KOPT-K1 (cell line): Measurements from ENCODE around the gene MGAT1.
"Not testable (repeated sequence)": the region's sequence is repeated elsewhere in the genome, so short reads cannot be mapped to it uniquely, and the experiment has no call there.

Experiments used
- H3K27ac ChIP-seq: fragments of 200-600 bp; sonication (generic); 2 replicates; pipeline ENCODE4 v1.5.1; 2016; ENCODE audit warnings: antibody characterized with exemption, mild to moderate bottlenecking, low read depth, low read length; ENCODE audit not compliant: poor library complexity, severe bottlenecking
- H3K36me3 ChIP-seq: fragments of 200-600 bp; sonication (generic); 2 replicates; pipeline ENCODE4 v1.5.1; 2017; ENCODE audit warnings: antibody characterized with exemption, mild to moderate bottlenecking, low read length, moderate library complexity; ENCODE audit not compliant: insufficient read depth
- H3K9me3 ChIP-seq: fragments of 200-600 bp; sonication (generic); 2 replicates; pipeline ENCODE4 v1.5.1; 2017; ENCODE audit warnings: antibody characterized with exemption, low read length, mild to moderate bottlenecking; ENCODE audit not compliant: insufficient read depth, poor library complexity, severe bottlenecking

Gene MGAT1

GRCh38 chr5:180801596-180802324 lies 846 bp downstream of the MGAT1 start:
- H3K36me3 ChIP-seq = peaks cover 43% of the 10 kb centered on the region
- H3K9me3 ChIP-seq = no peaks in the 10 kb centered on the region
- H3K27ac ChIP-seq = peak overlapping the region; percentile 92

DNA sequence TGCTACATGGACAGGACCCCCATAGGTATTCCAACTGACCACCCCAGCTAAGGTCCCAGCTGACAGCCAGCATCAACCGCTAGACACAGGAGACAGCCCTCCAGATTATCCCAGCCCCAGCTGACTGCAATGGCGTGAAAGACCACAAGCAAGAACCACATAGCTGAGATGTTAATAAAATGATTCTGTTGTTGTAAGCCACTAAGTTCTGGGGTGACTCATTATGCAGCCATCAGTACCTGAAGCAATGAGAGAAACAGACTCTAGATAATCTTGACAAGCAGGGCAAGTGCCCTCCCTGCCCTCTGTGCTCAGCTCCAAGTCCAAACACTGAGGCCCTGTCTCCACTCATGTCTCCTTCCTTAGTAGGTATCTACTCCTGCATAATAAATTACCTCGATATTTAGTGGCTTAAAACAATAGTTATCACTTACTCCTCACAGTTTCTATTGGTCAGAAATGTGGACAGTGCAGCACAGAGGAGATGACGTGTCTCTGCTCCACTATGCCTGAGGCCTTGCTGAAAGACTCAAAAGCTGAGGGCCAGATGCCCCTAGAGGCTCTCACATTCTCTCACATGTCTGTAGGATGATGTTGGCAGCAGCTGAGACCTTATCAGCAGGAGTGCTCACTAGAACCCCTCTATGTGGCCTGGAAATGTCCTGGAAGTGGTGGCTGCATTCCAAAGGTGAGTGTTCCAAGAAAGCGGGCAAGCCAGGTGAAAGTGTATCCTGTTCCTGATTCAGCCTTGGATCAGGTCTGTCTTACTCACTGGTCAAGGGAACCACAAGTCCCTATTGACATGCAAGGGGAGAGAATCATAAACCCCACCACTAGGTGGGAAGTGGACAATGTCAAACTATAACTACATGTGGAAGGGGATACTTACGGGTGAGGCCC lies 2.5 kb downstream of the MGAT1 start:
- peaks cover 53% of the 10 kb centered on the region for H3K36me3 ChIP-seq
- peak overlapping the region; percentile 8 for H3K27ac ChIP-seq
- no peaks in the 10 kb centered on the region for H3K9me3 ChIP-seq

DNA sequence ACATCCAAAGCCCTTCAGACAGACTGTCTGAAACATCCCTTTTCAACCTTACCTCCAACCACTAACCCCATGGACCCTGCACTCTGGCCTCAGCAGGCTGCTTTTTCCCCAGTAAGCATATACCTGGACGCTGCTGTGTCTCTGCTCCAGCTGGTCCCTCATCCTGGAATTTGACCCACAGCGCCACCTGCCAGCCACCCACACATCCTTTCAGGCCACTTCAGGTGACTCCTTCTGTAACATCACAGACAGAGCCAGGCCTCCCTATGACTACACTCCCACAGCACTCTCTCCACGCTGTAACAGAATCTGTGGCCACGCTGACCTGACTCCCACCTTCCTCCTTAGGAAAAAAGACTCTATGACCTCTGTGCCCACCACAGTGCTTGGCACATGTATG lies 3.4 kb downstream of the MGAT1 start:
- Histone ChIP-seq H3K9me3 (no peaks in the 10 kb centered on the region), H3K36me3 (peaks cover 59% of the 10 kb centered on the region), H3K27ac (no peak overlapping the region)

DNA sequence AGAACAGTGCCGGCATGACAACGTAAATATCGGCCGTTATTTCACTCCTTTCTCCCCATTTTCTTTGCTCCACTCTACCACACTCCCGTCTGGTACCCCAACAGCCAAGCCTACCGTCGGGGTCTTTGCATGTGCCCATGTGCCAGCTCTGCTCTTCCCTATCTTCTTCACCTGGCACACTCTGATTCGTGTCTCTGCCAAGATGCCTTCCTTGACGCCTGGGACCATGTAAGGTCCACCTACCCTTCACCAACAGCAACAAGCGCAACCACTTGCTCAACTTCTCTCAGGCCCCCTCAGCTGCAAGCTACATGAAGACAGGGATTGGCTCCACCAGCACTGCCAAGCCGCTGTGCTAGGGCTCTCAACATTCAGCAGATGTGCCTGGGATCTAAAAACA lies 4.4 kb downstream of the MGAT1 start:
- Histone ChIP-seq H3K36me3 (peaks cover 65% of the 10 kb centered on the region), H3K27ac (no peak overlapping the region), H3K9me3 (no peaks in the 10 kb centered on the region)

GRCh38 chr5:180797256-180798192 lies 5.1 kb downstream of the MGAT1 start:
- no peaks in the 10 kb centered on the region for H3K9me3 ChIP-seq

DNA sequence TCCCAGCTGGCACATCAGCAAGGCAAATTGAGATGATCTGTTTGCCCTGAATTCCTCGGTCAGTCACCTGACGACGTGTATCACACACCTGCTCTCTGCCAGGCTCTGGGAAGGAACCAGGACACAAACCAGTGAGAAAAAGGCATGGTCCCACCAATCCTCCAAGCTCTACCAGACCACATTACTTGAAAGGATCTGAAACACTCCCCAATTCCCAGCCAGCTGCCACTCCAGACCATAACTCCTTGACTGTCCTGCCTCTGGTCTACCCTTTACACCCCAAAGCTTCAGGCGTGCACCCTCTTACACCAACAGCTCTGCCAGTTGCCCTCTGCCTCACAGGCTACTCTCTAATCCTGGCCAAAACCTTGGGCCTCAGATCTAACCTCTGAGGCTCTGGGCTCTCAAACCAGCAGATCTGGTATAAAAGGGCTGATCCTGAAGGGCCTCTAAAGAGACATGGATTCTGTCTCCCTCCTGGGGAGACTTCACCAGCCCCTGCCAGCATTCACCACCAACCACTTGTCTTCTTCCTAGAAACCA lies 6.8 kb downstream of the MGAT1 start:
- no peaks in the 10 kb centered on the region for H3K9me3 ChIP-seq
- H3K27ac ChIP-seq = no peak overlapping the region
- H3K36me3 ChIP-seq = peaks cover 79% of the 10 kb centered on the region

More at GRCh38 chr5:180797256-180798192, 5.1 kb downstream of the MGAT1 start:
- Histone ChIP-seq H3K27ac (no peak overlapping the region), H3K36me3 (peaks cover 72% of the 10 kb centered on the region)

DNA sequence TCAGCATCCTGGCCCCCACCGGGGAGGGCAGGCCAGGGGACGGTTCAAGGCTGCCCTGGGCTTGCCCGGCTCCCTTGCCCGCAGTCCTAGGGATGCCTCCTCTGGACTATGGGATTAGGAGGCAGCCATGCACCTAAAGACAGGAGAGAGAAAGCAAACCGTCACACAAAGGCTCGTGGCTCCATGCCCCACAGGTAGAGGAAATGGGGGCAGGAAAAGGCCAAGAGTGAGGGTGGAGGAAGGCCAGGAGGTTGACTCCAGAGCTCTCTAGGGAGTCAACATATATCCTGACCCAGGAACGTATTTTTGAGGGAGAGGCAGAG lies 9.7 kb downstream of the MGAT1 start:
- no peaks in the 10 kb centered on the region for H3K9me3 ChIP-seq
- no peak overlapping the region for H3K27ac ChIP-seq
- H3K36me3 ChIP-seq = peaks cover 79% of the 10 kb centered on the region

DNA sequence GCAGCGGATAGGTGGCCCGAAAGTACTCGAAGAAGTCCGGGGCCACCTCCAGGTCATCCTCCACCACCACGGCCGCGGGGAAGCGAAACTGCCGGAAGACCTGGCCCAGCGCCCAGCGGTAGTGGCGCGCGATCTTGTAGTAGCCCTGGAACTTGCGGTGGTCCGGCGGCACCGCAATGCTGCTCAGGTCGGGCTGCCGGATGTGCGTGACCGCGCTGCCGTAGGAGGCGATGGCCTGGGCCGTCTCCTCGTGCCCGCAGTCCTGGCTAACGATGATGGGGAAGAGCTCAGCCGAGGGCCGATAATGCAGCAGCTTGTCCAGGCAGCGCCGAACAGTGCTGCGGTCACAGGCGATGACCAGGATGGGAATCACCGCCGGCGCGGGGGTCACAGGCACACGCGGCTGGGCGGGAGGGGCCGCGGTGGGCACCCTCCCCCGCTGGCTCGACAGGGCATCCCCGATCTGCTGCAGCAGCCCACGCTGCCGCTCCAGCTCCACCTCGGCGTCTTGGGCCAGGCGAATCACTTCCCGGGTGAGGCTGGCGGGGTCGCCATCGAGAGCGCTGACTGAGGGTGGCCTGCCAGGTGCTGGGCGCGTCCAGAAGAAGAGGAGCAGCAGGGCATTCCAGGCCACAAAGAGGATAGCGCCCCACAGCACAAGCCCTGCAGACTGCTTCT lies 10.2 kb downstream of the MGAT1 start:
- Histone ChIP-seq H3K36me3 (peaks cover 81% of the 10 kb centered on the region), H3K9me3 (no peaks in the 10 kb centered on the region), H3K27ac (no peak overlapping the region)

DNA sequence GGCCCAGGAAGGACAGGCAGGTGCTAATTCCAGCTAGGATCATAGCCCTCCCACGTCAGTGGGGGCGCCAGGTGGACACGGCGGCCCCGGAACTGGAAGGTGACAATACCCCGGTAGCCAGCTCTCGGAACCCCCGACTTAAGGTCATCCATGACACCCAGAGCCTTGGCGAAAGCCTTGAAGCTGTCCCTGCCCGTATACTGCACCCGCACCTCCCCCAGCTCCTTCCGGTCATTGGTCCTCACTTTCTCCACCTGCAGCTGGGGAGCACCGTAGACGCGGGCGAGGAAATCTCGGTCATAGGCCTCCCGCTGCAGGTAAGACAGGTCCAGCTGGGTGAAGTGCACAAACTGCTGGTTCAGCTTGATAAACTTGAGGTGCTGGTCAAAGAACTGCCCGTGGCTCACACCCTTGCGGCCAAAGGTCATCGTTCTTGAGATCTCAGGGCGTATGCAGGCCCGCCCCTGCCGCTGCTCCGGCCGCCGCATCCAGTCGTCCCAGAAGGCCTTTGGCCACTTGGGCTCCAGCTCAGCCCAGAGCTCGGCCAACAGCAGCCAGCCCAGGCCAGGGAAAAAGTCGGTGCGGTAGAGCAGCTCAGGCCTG lies 10.9 kb downstream of the MGAT1 start:
- Histone ChIP-seq H3K27ac (no peak overlapping the region), H3K36me3 (peaks cover 87% of the 10 kb centered on the region), H3K9me3 (no peaks in the 10 kb centered on the region)

DNA sequence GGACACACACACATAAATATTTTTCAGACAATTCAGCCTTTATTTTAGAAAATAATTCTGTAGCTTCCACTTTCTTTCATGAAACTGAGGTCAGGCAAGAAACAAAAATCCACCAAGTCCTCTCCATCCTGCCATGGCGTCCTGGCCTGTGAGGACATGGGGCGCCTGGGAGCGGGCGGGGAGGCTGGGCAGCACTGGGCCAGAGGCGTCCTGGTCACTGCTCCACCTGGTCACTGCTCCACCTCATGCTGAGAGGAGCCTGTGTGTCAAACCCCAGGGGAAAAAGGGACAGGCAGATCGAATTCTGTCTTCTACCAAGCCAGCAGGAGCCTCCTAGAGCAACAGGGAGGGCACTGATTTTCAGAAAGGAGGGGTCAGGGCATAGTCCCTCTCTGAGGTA lies 12.1 kb downstream of the MGAT1 start:
- Histone ChIP-seq H3K27ac (no peak overlapping the region), H3K9me3 (no peaks in the 10 kb centered on the region), H3K36me3 (peaks cover 80% of the 10 kb centered on the region)

- H3K9me3 ChIP-seq = no peaks in the 10 kb centered on the region
- no peak overlapping the region for H3K27ac ChIP-seq
- H3K36me3 ChIP-seq = peaks cover 77% of the 10 kb centered on the region
Measured at GRCh38 chr5:180790020-180790419, 12.6 kb downstream of the MGAT1 start.

DNA sequence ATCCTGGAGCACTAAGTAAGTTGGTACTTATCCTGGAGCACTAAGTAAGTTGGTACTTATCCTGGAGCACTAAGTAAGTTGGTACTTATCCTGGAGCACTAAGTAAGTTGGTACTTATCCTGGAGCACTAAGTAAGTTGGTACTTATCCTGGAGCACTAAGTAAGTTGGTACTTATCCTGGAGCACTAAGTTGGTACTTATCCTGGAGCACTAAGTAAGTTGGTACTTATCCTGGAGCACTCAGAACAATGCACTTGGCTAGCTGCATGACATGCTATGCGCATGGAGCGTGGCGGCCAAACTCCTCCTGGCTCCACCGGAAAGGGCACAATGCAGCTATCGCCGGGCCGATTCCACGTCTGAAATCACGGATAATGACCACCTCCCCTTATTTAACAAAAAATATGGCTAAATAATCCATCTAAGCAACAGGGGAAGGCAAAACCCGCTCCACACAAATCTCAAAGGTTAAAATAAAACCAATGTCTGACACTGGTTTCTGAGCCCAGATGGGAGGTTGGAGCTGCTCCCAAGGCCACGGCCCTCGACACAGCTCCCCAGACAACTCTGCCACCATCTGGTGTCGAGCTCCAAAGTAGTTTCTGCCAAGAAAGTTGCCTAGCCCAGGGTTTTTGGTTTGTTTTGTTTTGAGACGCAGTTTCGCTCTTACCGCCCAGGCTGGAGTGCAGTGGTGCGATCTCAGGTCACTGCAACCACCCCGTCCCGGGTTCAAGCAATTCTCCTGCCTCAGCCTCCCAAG lies 13.8 kb downstream of the MGAT1 start:
- peaks cover 71% of the 10 kb centered on the region for H3K36me3 ChIP-seq
- H3K9me3 ChIP-seq, H3K27ac ChIP-seq: not testable (repeated sequence)

- H3K27ac ChIP-seq = no peak overlapping the region
- H3K9me3 ChIP-seq = no peaks in the 10 kb centered on the region
- H3K36me3 ChIP-seq = peaks cover 61% of the 10 kb centered on the region
Measured at GRCh38 chr5:180787711-180788431, 14.7 kb downstream of the MGAT1 start.
